ENCODE data around the gene PTK6.
A peak's percentile ranks its signal among the peaks of the same experiment; 100 is the strongest.

The PTK6 gene

GRCh38 chr20:63539092-63539430 is 1.9 kb upstream of the PTK6 start:
- intact Hi-C loops (cut with DNase I; ENCODE audit: low total_unique reads): loop anchor here (10.0 kb wide), 1 partner anchor 326 kb away; the partner anchor contains the start of genes ABHD16B and TPD52L2
- DNase-seq: no peak
- no peak for TF ChIP-seq CTCF (IDR thresholded peaks at IDR 0.05)
- H3K27me3 ChIP-seq: peaks cover 0 to 75% of the 10 kb centered on the region in 2 donors
- H3K36me3 ChIP-seq: no peaks in the 10 kb centered on the region
- peaks cover 0 to 36% (median 8%) of the 10 kb centered on the region in 4 donors for H3K4me1 ChIP-seq
- no peak overlapping the region for H3K27ac ChIP-seq
- H3K4me3 ChIP-seq: no peak overlapping the region
- no peaks in the 10 kb centered on the region for H3K9me3 ChIP-seq

GRCh38 chr20:63538204-63539091 is 1.3 kb upstream of the PTK6 start:
- DNase-seq: no peak
- H3K27ac ChIP-seq: no peak overlapping the region
- peaks cover 0 to 79% of the 10 kb centered on the region in 2 donors for H3K27me3 ChIP-seq
- peaks cover 0 to 36% (median 8%) of the 10 kb centered on the region in 4 donors for H3K4me1 ChIP-seq
- peak overlapping the region; percentile 9 to 10 for H3K4me3 ChIP-seq
- intact Hi-C loops (cut with DNase I; ENCODE audit: low total_unique reads): loop anchor here (1.0 to 10.0 kb wide), 2 partner anchors 326 to 436 kb away; partner anchors contain the start of genes ABHD16B and TPD52L2
- no peaks in the 10 kb centered on the region for H3K36me3 ChIP-seq
- H3K9me3 ChIP-seq: no peaks in the 10 kb centered on the region
- TF ChIP-seq CTCF (IDR thresholded peaks at IDR 0.05): no peak

- no peaks in the 10 kb centered on the region for H3K36me3 ChIP-seq
Measured at GRCh38 chr20:63537525-63538203, 488 bp upstream of the PTK6 start.

GRCh38 chr20:63536241-63536977 is 767 bp downstream of the PTK6 start:
- Histone ChIP-seq H3K9me3 (no peaks in the 10 kb centered on the region), H3K4me1 (peaks cover 0 to 36% (median 8%) of the 10 kb centered on the region in 4 donors), H3K27ac (no peak overlapping the region), H3K27me3 (peaks cover 0 to 82% of the 10 kb centered on the region in 2 donors), H3K4me3 (no peak overlapping the region), H3K36me3 (no peaks in the 10 kb centered on the region)
- no peak for TF ChIP-seq CTCF (IDR thresholded peaks at IDR 0.05)
- no peak for DNase-seq
- intact Hi-C loops (cut with DNase I; ENCODE audit: low total_unique reads): loop anchor here (10.0 kb wide), 1 partner anchor 328 kb away; the partner anchor contains the start of genes ABHD16B and TPD52L2

More at GRCh38 chr20:63537525-63538203, 488 bp upstream of the PTK6 start:
- peaks cover 0 to 36% (median 8%) of the 10 kb centered on the region in 4 donors for H3K4me1 ChIP-seq
- TF ChIP-seq CTCF (IDR thresholded peaks at IDR 0.05): peak; percentile 95 to 96
- H3K4me3 ChIP-seq: peak overlapping the region; percentile 9 to 10
- H3K27ac ChIP-seq: no peak overlapping the region
- intact Hi-C loops (cut with DNase I; ENCODE audit: low total_unique reads): loop anchor here (1.0 to 10.0 kb wide), 2 partner anchors 327 to 437 kb away; partner anchors contain the start of genes ABHD16B and TPD52L2
- no peaks in the 10 kb centered on the region for H3K9me3 ChIP-seq
- peaks cover 0 to 81% of the 10 kb centered on the region in 2 donors for H3K27me3 ChIP-seq
- peak; percentile 75 to 87 for DNase-seq

All from tibial artery (tissue), 4 donors.